ENCODE measurements around the gene ZKSCAN4. TPM values are rescaled to one million over a fixed set of nuclear protein-coding genes. Genes with fewer than 3 reads are reported as not detected.

The ZKSCAN4 gene
- total RNA-seq, 1 donor from 2014 or later: 10.3 TPM

GRCh38 chr6:28208111-28208659 lies 43.9 kb downstream of the ZKSCAN4 start:
- DNase-seq: no peak

- no peak for DNase-seq
Observed at GRCh38 chr6:28207510-28208110, 44.5 kb downstream of the ZKSCAN4 start.

DNA sequence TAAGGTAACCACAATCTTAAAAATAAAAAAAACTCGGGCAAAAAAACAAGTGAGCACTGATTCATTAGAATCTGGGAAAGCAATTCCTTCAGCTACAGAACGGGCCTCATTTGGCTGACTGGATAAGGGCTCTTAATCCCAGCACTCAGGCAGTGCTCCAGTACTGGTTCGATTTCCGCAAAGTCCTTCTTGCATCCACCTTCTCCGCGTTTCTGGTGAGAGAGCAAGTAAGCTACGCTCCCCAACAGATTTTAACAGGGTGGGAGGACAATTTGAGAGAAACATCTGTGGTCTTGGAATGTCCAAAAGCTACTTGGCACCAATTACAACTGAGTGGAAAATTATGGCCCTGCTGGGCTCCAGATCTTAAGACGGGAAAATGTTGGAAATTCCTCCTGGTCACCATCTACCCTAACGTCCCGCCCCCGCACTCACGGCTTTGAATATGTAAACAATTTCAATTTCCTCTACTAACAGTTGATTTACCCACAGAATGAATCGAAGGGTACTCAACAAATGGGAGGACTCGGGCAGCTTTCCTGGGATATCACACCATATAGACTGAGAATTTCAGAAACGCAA lies 45.0 kb downstream of the ZKSCAN4 start:
- DNase-seq: no peak

DNA sequence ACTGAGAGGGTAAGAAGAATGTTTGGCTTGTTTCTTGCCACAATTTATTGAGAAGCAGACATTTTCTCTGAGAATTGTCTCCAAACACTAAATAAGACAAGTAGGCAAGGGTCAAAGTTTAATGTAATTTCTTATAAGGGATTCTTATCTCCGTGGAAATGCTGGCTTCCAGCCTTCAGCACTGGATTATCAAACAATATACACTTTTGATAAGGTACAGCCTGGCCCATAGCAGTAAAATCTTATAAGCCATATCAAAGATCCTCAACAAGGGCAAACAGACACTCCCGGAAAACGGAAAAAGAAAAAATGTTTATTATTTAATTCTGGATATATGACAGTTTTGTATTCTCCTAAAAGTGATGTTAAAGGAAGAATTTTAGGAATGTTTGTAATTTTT lies 45.5 kb downstream of the ZKSCAN4 start:
- DNase-seq: no peak

GRCh38 chr6:28205879-28206278 lies 46.2 kb downstream of the ZKSCAN4 start:
- DNase-seq: no peak

DNA sequence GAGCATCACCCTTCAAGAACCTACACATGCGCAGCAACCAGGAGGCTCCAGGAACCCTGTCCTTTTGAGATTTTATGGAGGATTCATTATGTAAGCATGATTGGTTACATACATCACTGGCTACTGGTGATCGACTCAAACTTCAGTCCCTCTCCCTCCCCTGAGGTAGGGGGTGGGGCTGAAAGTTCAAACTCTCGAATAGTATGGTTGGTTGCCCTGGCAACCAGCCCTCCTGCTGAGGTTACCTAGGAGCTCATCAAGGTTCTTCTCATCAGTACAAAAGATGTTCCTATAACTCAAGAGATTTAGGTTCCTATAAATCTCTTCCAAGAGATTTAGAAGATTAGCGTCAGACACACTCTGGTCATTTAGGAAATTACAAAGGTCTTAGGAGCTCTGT lies 48.9 kb downstream of the ZKSCAN4 start:
- no peak for DNase-seq

DNA sequence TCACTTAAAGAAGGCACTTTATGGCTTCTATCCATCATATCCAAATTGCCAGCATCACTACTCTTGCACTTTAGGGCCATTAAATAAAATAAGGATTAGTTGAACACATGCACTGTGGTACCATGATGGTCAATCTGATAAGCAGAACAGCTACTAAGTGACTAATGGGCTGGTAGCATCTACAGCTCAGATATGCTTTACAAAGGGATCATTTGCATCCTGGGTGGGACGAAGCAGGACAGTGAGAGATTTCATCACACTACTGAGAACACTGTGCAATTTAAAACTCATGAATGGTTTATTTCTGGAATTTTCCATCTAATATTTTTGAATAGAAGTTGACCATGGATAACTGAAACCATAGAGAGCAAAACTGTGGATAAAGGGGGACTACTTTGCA lies 52.0 kb downstream of the ZKSCAN4 start:
- no peak for DNase-seq

Other genes starting within 250 kb of the ZKSCAN4 start
- gene ZNF165, start 171.7 kb downstream of the ZKSCAN4 start, total RNA-seq: 0.62 TPM
- gene ZSCAN16, start 127.7 kb downstream of the ZKSCAN4 start, total RNA-seq: 14.7 TPM
- gene ZKSCAN8, start 110.4 kb downstream of the ZKSCAN4 start, total RNA-seq: 28.2 TPM
- 38.4 TPM for gene ZSCAN9, start 27.0 kb downstream of the ZKSCAN4 start, total RNA-seq
- gene NKAPL, start 7.0 kb upstream of the ZKSCAN4 start, total RNA-seq: 4.1 TPM
- gene ZSCAN26, start 14.9 kb upstream of the ZKSCAN4 start, total RNA-seq: 40.7 TPM
- gene PGBD1, start 29.3 kb upstream of the ZKSCAN4 start, total RNA-seq: 17.0 TPM
- gene ZSCAN31, start 83.9 kb upstream of the ZKSCAN4 start, total RNA-seq: 16.5 TPM
- 8.6 TPM for gene ZKSCAN3, start 97.7 kb upstream of the ZKSCAN4 start, total RNA-seq
- gene ZSCAN12, start 147.5 kb upstream of the ZKSCAN4 start, total RNA-seq: 19.0 TPM
- 16.2 TPM for gene ZSCAN23, start 191.2 kb upstream of the ZKSCAN4 start, total RNA-seq